ENCODE measurements around the gene IRS2. TPM values are rescaled to one million over a fixed set of nuclear protein-coding genes. Genes with fewer than 3 reads are reported as not detected.

Gene IRS2
- total and polyA plus RNA-seq, 2 donors: 6.5 to 11.3 TPM

GRCh38 chr13:109815651-109816050 is 29.3 kb upstream of the IRS2 start:
- Histone ChIP-seq H3K4me1 (ENCODE audit: insufficient read depth) (no peaks in the 10 kb centered on the region), H3K36me3 (ENCODE audit: insufficient read depth) (no peaks in the 10 kb centered on the region), H3K27ac (ENCODE audit: low read depth) (no peak overlapping the region), H3K4me3 (ENCODE audit: low read depth, low read length) (no peak overlapping the region)
- 86% methylated on average over 5 of the region's 5 CpGs for WGBS
- DNase-seq (ENCODE audit: extremely low spot score): no peak

- no peaks in the 10 kb centered on the region for H3K4me1 ChIP-seq (ENCODE audit: insufficient read depth)
- no peak for DNase-seq (ENCODE audit: extremely low spot score)
- no peaks in the 10 kb centered on the region for H3K36me3 ChIP-seq (ENCODE audit: insufficient read depth)
- H3K27ac ChIP-seq (ENCODE audit: low read depth): no peak overlapping the region
- H3K4me3 ChIP-seq (ENCODE audit: low read depth, low read length): no peak overlapping the region
These were observed 27.3 kb upstream of the IRS2 start for GRCh38 chr13:109813663-109814062.

- no peak overlapping the region for H3K4me3 ChIP-seq (ENCODE audit: low read depth, low read length)
- no peak for DNase-seq (ENCODE audit: extremely low spot score)
- 63% methylated on average over 8 of the region's 8 CpGs for WGBS
- no peaks in the 10 kb centered on the region for H3K4me1 ChIP-seq (ENCODE audit: insufficient read depth)
- no peak overlapping the region for H3K27ac ChIP-seq (ENCODE audit: low read depth)
- H3K36me3 ChIP-seq (ENCODE audit: insufficient read depth): no peaks in the 10 kb centered on the region
These were observed 26.0 kb upstream of the IRS2 start for GRCh38 chr13:109812382-109812781.

GRCh38 chr13:109810761-109811510 is 24.6 kb upstream of the IRS2 start:
- WGBS: 93% methylated on average over 19 of the region's 19 CpGs
- DNase-seq (ENCODE audit: extremely low spot score): no peak
- Histone ChIP-seq H3K4me1 (ENCODE audit: insufficient read depth) (no peaks in the 10 kb centered on the region), H3K4me3 (ENCODE audit: low read depth, low read length) (no peak overlapping the region), H3K36me3 (ENCODE audit: insufficient read depth) (no peaks in the 10 kb centered on the region), H3K27ac (ENCODE audit: low read depth) (no peak overlapping the region)

DNA sequence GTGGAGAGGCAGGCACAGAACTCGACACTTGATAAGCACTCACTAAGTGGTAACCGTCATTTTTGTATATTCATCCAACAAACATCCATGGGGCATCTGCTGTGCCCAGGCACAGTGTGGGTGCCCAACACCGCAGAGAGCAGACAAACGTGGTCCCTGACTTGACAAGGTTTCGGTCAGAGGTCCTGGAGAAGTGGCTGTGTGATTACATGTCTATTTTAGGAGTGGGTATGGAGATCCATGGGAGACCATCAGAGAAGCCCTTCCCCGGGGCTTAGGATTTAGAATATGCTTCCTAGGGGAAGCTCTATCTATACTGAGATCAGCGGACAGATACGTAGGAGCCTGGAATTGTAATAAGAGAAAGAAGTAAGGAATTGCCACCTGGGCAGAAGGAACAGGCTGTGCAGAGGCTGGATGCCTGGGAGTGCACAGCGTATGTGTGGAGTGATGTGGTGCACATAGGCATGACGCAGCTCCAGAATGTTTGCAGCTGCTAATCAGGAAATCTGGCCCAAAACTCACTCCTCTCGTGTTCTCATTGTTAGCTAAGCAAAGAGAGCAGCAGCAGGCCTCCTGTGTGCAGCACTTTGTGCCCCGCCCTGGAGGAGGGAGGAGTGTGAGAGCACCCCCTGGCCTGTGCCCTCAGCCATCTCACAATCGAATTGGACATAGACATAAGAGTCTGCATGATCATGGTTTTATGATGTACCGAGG is 23.0 kb upstream of the IRS2 start:
- H3K36me3 ChIP-seq (ENCODE audit: insufficient read depth): no peaks in the 10 kb centered on the region
- no peak for DNase-seq (ENCODE audit: extremely low spot score)
- no peak overlapping the region for H3K4me3 ChIP-seq (ENCODE audit: low read depth, low read length)
- H3K4me1 ChIP-seq (ENCODE audit: insufficient read depth): no peaks in the 10 kb centered on the region
- 75% methylated on average over 14 of the region's 14 CpGs for WGBS
- H3K27ac ChIP-seq (ENCODE audit: low read depth): no peak overlapping the region

- H3K4me3 ChIP-seq (ENCODE audit: low read depth, low read length): no peak overlapping the region
- DNase-seq (ENCODE audit: extremely low spot score): no peak
- H3K4me1 ChIP-seq (ENCODE audit: insufficient read depth): no peaks in the 10 kb centered on the region
- no peak overlapping the region for H3K27ac ChIP-seq (ENCODE audit: low read depth)
- H3K36me3 ChIP-seq (ENCODE audit: insufficient read depth): no peaks in the 10 kb centered on the region
- WGBS: 53% methylated on average over 3 of the region's 3 CpGs
These were observed 21.0 kb upstream of the IRS2 start for GRCh38 chr13:109807345-109807744.

DNA sequence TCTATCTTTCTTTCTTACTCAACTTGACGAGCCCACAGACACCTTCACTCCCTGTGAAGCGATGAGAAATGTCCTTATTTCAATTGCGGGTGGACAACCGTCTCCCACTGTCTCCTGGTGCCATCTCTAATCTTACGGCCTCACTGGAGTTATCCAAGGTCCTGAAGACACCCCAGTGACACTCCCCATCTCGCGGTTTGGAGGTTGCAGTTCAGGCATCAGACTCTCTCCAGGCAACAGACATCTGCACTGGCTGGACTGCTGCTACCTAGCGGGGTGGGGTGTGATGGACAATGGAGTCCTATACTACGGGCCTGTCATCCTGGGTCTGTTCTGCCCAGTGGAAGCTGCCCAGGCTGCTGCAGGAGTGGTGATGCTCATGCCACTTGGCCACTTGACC is 18.3 kb upstream of the IRS2 start:
- Histone ChIP-seq H3K4me3 (ENCODE audit: low read depth, low read length) (no peak overlapping the region), H3K27ac (ENCODE audit: low read depth) (no peak overlapping the region), H3K4me1 (ENCODE audit: insufficient read depth) (no peaks in the 10 kb centered on the region), H3K36me3 (ENCODE audit: insufficient read depth) (no peaks in the 10 kb centered on the region)
- DNase-seq (ENCODE audit: extremely low spot score): no peak
- 80% methylated on average over 9 of the region's 9 CpGs for WGBS

DNA sequence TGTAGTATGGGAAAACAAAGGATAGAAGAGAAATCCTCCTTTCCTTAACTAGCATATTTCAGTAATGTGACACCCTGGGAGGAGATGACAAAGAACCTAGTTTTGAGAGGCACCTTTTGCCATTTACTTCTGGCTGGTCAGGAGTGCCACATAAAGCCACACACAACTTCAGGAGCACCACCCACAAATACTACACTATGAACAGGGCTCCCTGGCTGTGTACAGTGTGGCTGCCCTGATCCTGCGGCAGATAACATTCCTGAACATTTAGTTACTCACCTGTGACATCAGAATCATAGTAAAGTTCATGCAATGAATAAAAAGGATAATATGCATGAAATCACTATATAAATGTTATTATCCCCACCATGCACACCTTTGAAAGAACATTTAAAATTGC is 17.4 kb upstream of the IRS2 start:
- no peak overlapping the region for H3K27ac ChIP-seq (ENCODE audit: low read depth)
- DNase-seq (ENCODE audit: extremely low spot score): no peak
- H3K4me3 ChIP-seq (ENCODE audit: low read depth, low read length): no peak overlapping the region
- H3K36me3 ChIP-seq (ENCODE audit: insufficient read depth): no peaks in the 10 kb centered on the region
- 84% methylated on average over 1 of the region's 1 CpG for WGBS
- no peaks in the 10 kb centered on the region for H3K4me1 ChIP-seq (ENCODE audit: insufficient read depth)

DNA sequence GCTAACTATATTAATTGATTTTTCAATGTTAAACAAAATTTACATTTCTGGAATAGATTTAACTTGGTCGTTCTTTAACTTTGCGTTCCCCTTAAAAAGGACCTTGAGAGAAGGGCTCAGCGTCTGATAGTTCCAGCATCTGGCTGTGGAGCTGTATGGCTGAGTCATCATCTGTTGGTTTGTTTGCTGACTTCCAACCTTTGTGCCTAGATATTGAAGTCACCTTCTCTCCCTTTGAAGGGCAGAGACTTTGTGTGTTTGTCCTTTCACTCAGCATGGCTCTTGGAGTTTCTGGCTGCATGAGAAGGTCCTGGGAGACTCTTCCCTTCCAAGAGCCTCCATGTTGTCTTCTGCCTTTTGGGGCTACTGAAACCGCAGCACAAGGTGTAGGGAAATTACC is 16.6 kb upstream of the IRS2 start:
- Histone ChIP-seq H3K4me1 (ENCODE audit: insufficient read depth) (no peaks in the 10 kb centered on the region), H3K27ac (ENCODE audit: low read depth) (no peak overlapping the region), H3K4me3 (ENCODE audit: low read depth, low read length) (no peak overlapping the region), H3K36me3 (ENCODE audit: insufficient read depth) (no peaks in the 10 kb centered on the region)
- DNase-seq (ENCODE audit: extremely low spot score): no peak
- 82% methylated on average over 4 of the region's 4 CpGs for WGBS

DNA sequence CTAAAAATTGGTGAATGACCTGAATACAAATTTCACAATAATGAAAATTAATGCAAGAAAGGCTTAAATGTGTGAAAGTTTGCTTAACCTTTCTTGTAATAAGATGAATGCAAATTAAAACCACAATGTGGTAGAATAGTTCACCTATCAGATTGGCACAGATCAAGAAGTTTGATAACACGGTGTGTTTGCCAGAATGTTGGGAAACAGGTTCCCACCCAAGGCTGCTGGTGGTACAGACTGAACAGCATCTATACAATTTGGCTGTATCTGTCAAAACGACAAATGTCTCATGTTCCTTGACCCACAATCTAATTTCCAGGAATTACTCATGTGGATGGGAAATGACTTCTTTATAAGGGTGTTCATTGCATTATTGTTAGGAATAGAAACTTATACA is 8.6 kb upstream of the IRS2 start:
- Histone ChIP-seq H3K4me3 (ENCODE audit: low read depth, low read length) (no peak overlapping the region), H3K36me3 (ENCODE audit: insufficient read depth) (no peaks in the 10 kb centered on the region), H3K27ac (ENCODE audit: low read depth) (no peak overlapping the region), H3K4me1 (ENCODE audit: insufficient read depth) (no peaks in the 10 kb centered on the region)
- DNase-seq (ENCODE audit: extremely low spot score): no peak
- WGBS: 55% methylated on average over 2 of the region's 2 CpGs

- no peaks in the 10 kb centered on the region for H3K4me1 ChIP-seq (ENCODE audit: insufficient read depth)
- no peak for DNase-seq (ENCODE audit: extremely low spot score)
- no peaks in the 10 kb centered on the region for H3K36me3 ChIP-seq (ENCODE audit: insufficient read depth)
- no peak overlapping the region for H3K4me3 ChIP-seq (ENCODE audit: low read depth, low read length)
- no peak overlapping the region for H3K27ac ChIP-seq (ENCODE audit: low read depth)
- 85% methylated on average over 12 of the region's 12 CpGs for WGBS
These were observed 7.7 kb upstream of the IRS2 start for GRCh38 chr13:109794095-109794494.

GRCh38 chr13:109792416-109793059 is 6.2 kb upstream of the IRS2 start:
- Histone ChIP-seq H3K4me1 (ENCODE audit: insufficient read depth) (no peaks in the 10 kb centered on the region), H3K27ac (ENCODE audit: low read depth) (no peak overlapping the region), H3K4me3 (ENCODE audit: low read depth, low read length) (no peak overlapping the region), H3K36me3 (ENCODE audit: insufficient read depth) (no peaks in the 10 kb centered on the region)
- 76% methylated on average over 6 of the region's 6 CpGs for WGBS
- no peak for DNase-seq (ENCODE audit: extremely low spot score)

DNA sequence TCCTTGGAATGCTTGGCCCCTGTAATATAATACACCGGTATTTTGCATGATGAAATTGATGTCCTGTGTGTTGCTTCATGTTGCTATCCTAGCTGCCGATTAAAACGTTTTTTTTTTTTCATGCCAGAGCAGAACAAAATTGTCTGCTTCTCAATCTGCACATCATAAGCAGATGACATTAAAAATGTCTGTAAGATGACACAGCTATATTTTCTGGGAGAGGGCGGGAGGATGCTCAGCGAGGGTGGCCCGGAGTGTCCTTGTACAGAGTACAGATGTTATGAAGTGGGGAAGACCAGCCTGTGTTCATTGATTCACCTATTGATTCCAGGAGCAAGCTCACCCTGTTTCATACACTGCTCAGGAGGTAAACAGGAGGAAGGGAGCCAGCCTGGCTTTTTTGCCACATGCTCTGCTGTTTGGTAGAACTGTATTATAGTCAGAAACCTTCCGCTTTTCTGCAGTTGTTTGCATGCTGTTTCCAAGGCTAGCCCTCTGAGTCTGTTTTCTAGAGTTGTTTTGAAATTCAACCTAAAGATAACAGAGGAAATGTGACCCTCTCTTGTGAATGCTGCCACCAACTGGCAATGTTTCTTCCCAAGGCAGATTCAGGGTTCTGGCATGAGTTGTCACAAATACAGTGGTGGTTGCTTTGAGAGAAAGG is 4.7 kb upstream of the IRS2 start:
- DNase-seq (ENCODE audit: extremely low spot score): no peak
- Histone ChIP-seq H3K27ac (ENCODE audit: low read depth) (no peak overlapping the region), H3K36me3 (ENCODE audit: insufficient read depth) (no peaks in the 10 kb centered on the region), H3K4me3 (ENCODE audit: low read depth, low read length) (no peak overlapping the region), H3K4me1 (ENCODE audit: insufficient read depth) (no peaks in the 10 kb centered on the region)
- 55% methylated on average over 7 of the region's 7 CpGs for WGBS

DNA sequence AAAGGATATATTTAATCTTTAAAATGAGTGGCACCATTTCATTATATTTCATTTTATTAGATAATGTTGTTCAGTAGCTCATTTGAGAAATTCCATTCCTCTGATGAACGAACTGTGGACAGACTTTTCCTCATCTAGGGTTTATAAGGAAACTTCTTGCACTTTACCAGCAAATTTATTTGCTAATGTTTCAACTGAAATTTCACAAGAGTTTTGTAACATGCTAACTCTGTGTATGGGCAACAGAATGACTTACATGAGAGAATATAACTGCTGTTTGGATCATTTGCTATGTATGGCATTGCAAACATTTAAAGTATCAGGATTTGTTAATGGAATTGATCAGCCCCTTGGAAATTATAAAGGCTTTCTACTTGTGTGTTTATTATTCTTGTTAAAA is 3.7 kb upstream of the IRS2 start:
- no peak for DNase-seq (ENCODE audit: extremely low spot score)
- Histone ChIP-seq H3K36me3 (ENCODE audit: insufficient read depth) (no peaks in the 10 kb centered on the region), H3K4me3 (ENCODE audit: low read depth, low read length) (no peak overlapping the region), H3K4me1 (ENCODE audit: insufficient read depth) (no peaks in the 10 kb centered on the region), H3K27ac (ENCODE audit: low read depth) (no peak overlapping the region)
- 90% methylated on average over 1 of the region's 1 CpG for WGBS
